Mucosa of stomach (tissue), 1 donor: ENCODE data around the gene FCRL5.

Experiments
- H3K27me3 ChIP-seq: one replicate; pipeline ENCODE4 v1.7.0; 2013; ENCODE audit warnings: mild to moderate bottlenecking, low read length; ENCODE audit not compliant: control insufficient read depth, insufficient read depth
- H3K36me3 ChIP-seq: one replicate; pipeline ENCODE4 v1.7.0; 2013; ENCODE audit warnings: low read length; ENCODE audit not compliant: control insufficient read depth, insufficient read depth
- H3K4me1 ChIP-seq: one replicate; pipeline ENCODE4 v1.7.0; 2013; ENCODE audit warnings: mild to moderate bottlenecking, low read length; ENCODE audit not compliant: control insufficient read depth, insufficient read depth
- H3K4me3 ChIP-seq: one replicate; pipeline ENCODE4 v1.7.0; 2013; ENCODE audit warnings: low read length
- H3K9ac ChIP-seq: one replicate; pipeline ENCODE4 v1.7.0; 2013; ENCODE audit warnings: mild to moderate bottlenecking, low read length, moderate library complexity
- H3K9me3 ChIP-seq: one replicate; pipeline ENCODE4 v1.7.0; 2013; ENCODE audit warnings: mild to moderate bottlenecking, low read length, moderate library complexity; ENCODE audit not compliant: control insufficient read depth
- donor health status: Pancreatic carcinoma.

FCRL5 gene

GRCh38 chr1:157519451-157519850, 32.9 kb downstream of the FCRL5 start:
- Histone ChIP-seq H3K27me3 (no peaks in the 10 kb centered on the region), H3K9ac (no peak overlapping the region), H3K36me3 (no peaks in the 10 kb centered on the region), H3K9me3 (no peaks in the 10 kb centered on the region), H3K4me3 (no peak overlapping the region), H3K4me1 (peaks cover 9% of the 10 kb centered on the region)

GRCh38 chr1:157517016-157517415, 35.3 kb downstream of the FCRL5 start:
- Histone ChIP-seq H3K36me3 (no peaks in the 10 kb centered on the region), H3K4me1 (peaks cover 9% of the 10 kb centered on the region), H3K27me3 (no peaks in the 10 kb centered on the region), H3K4me3 (no peak overlapping the region), H3K9me3 (no peaks in the 10 kb centered on the region), H3K9ac (no peak overlapping the region)

- Histone ChIP-seq H3K9ac (no peak overlapping the region), H3K36me3 (no peaks in the 10 kb centered on the region), H3K27me3 (no peaks in the 10 kb centered on the region), H3K9me3 (no peaks in the 10 kb centered on the region), H3K4me1 (peaks cover 9% of the 10 kb centered on the region), H3K4me3 (no peak overlapping the region)
Observed at GRCh38 chr1:157515709-157516108, 36.6 kb downstream of the FCRL5 start.

- no peak overlapping the region for H3K4me3 ChIP-seq
- no peaks in the 10 kb centered on the region for H3K9me3 ChIP-seq
- no peaks in the 10 kb centered on the region for H3K36me3 ChIP-seq
- H3K9ac ChIP-seq = no peak overlapping the region
- no peaks in the 10 kb centered on the region for H3K27me3 ChIP-seq
- H3K4me1 ChIP-seq = peaks cover 9% of the 10 kb centered on the region
Observed at GRCh38 chr1:157515141-157515540, 37.2 kb downstream of the FCRL5 start.

GRCh38 chr1:157512036-157512969, 40.0 kb downstream of the FCRL5 start:
- Histone ChIP-seq H3K27me3 (no peaks in the 10 kb centered on the region), H3K4me3 (no peak overlapping the region), H3K9ac (no peak overlapping the region), H3K36me3 (no peaks in the 10 kb centered on the region), H3K9me3 (no peaks in the 10 kb centered on the region), H3K4me1 (no peaks in the 10 kb centered on the region)

GRCh38 chr1:157509546-157510232, 42.6 kb downstream of the FCRL5 start:
- no peaks in the 10 kb centered on the region for H3K27me3 ChIP-seq
- no peaks in the 10 kb centered on the region for H3K9me3 ChIP-seq
- H3K36me3 ChIP-seq = no peaks in the 10 kb centered on the region
- no peaks in the 10 kb centered on the region for H3K4me1 ChIP-seq
- no peak overlapping the region for H3K9ac ChIP-seq
- H3K4me3 ChIP-seq = no peak overlapping the region

- Histone ChIP-seq H3K4me3 (no peak overlapping the region), H3K9me3 (no peaks in the 10 kb centered on the region), H3K4me1 (no peaks in the 10 kb centered on the region), H3K36me3 (no peaks in the 10 kb centered on the region), H3K27me3 (no peaks in the 10 kb centered on the region), H3K9ac (no peak overlapping the region)
Observed at GRCh38 chr1:157505481-157506272, 46.6 kb downstream of the FCRL5 start.

- H3K9ac ChIP-seq = no peak overlapping the region
- H3K4me1 ChIP-seq = no peaks in the 10 kb centered on the region
- H3K27me3 ChIP-seq = no peaks in the 10 kb centered on the region
- no peaks in the 10 kb centered on the region for H3K36me3 ChIP-seq
- no peaks in the 10 kb centered on the region for H3K9me3 ChIP-seq
- H3K4me3 ChIP-seq = no peak overlapping the region
Observed at GRCh38 chr1:157504646-157505045, 47.7 kb downstream of the FCRL5 start.

DNA sequence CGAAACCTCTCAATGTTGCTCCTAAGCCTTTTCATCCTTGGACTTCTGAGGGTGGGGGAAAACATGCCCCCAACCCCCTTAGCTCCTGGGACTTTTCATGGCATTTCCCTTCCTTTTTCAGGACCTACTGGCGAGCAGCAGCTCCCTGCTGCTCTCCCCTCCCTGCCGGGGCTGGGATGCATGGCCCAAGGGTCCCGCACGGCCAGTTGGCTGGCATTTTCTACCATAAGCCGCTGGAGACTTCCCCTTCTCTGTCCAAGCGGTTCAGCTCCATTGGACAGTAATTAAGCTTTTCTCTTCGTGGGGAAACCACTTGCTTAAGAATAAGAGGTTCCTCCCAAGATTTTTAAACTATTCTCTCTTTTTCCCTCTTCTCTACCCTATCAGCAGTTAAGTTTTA, 52.8 kb downstream of the FCRL5 start:
- no peaks in the 10 kb centered on the region for H3K4me1 ChIP-seq
- H3K9ac ChIP-seq = no peak overlapping the region
- H3K9me3 ChIP-seq = no peaks in the 10 kb centered on the region
- H3K27me3 ChIP-seq = no peaks in the 10 kb centered on the region
- H3K36me3 ChIP-seq = no peaks in the 10 kb centered on the region
- H3K4me3 ChIP-seq = no peak overlapping the region

DNA sequence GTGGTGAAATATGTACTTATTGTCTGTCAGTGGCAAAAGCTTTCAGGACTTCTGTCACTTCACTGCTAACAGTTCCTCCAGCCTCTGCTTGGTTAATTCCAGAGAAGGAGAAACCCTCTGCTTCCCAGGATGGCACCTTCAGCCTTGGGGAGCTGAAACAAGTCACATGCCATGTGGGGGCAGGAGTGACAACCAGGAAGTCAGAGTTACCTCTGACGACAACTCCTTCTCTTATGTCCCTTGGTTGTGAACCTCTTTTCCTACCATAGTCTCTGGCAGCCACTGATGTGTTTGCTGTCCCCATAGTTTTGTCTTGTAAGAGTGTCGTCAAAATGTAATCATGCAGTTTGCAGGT, 53.6 kb downstream of the FCRL5 start:
- Histone ChIP-seq H3K9ac (no peak overlapping the region), H3K27me3 (no peaks in the 10 kb centered on the region), H3K36me3 (no peaks in the 10 kb centered on the region), H3K9me3 (no peaks in the 10 kb centered on the region), H3K4me3 (no peak overlapping the region), H3K4me1 (no peaks in the 10 kb centered on the region)

DNA sequence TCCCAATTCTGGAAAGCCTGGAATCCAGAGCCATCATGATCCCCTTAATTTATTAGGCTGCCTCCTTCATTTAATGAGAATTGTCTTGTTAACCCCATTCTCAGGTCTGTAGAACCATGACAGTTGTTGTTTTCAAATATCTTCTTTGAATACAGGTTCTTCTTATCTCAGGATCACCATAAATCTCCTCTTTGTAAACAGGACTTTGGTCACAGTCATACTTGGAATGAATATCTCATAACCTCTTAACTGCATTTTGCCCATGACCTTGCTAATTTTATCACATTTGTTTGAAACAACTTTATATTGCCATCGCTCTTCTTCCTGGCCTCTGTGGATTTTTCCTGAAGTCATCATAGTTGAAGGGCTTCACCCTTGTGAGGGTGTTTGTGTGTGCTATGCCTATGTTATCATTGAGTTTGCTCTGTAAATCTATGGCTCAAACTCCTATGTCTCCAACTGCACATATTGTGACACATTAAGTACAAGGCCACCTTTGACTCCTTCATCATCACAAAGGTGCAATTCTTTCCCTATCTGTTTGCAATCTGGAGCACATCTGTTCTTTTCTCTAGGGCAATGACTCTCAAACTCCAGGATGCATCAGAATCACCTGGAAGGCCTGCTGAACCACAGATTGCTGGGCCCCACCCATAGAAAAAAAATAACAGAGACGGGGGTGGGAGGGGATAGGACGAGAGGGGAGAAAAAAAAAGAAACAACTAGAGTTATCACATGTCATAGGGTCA, 54.2 kb downstream of the FCRL5 start:
- H3K4me3 ChIP-seq = no peak overlapping the region
- no peaks in the 10 kb centered on the region for H3K27me3 ChIP-seq
- H3K9ac ChIP-seq = no peak overlapping the region
- H3K4me1 ChIP-seq = no peaks in the 10 kb centered on the region
- H3K36me3 ChIP-seq = no peaks in the 10 kb centered on the region
- no peaks in the 10 kb centered on the region for H3K9me3 ChIP-seq
